Testis (tissue), 3 donors: ENCODE data around the gene CLEC7A. TPM values are rescaled to one million over a fixed set of nuclear protein-coding genes. Genes with fewer than 3 reads are reported as not detected.

Experiments
- DNase-seq: peaks from one replicate; pipeline ENCODE4 v3.0.0-alpha.2; 2019
- H3K27ac ChIP-seq, 2 donors: fragments of 200-600 bp; sonication (generic); one replicate each; pipeline ENCODE4 v1.5.1; 2019
- H3K27me3 ChIP-seq: fragments of 200-600 bp; sonication (generic); one replicate; pipeline ENCODE4 v1.5.1; 2019
- H3K36me3 ChIP-seq: fragments of 200-600 bp; sonication (generic); one replicate; pipeline ENCODE4 v1.5.1; 2017; ENCODE audit warnings: low read depth; ENCODE audit errors: missing control alignments
- H3K4me1 ChIP-seq: fragments of 200-600 bp; sonication (generic); one replicate; pipeline ENCODE4 v1.5.1; 2019
- H3K4me3 ChIP-seq, 2 donors: fragments of 200-600 bp; sonication (generic); one replicate each; pipeline ENCODE4 v1.5.1; 2017 to 2019
- H3K9me3 ChIP-seq: fragments of 200-600 bp; sonication (generic); one replicate; pipeline ENCODE4 v1.5.1; 2017
- POLR2A ChIP-seq: fragments of 450-650 bp; IDR thresholded peaks from one replicate; pipeline ENCODE4 v1.6.1; 2017; ENCODE audit warnings: antibody characterized with exemption, mild to moderate bottlenecking, moderate library complexity
- WGBS, 2 donors: methylation state at CpG; one replicate each; pipeline ENCODE4 v1.1.5; 2018; 5-methylcytosine and 5-hydroxymethylcytosine counted together
- intact Hi-C: fragments of 100-400 bp; cut with DNase I; formaldehyde crosslinking; loops from one replicate; pipeline ENCODE4 v1.15.1; 2023; ENCODE audit warnings: low total_unique reads
- polyA plus RNA-seq: library from polyadenylated mRNA; stranded (reverse); fragments of 350-450 nt; fragmentation: Illumina TruSeq; extraction: RNeasy Lipid Tissue Mini Kit (QIAGEN cat#74804); gene quantifications from one replicate; pipeline ENCODE4 v1.2.3, GENCODE V29; 2014; ENCODE audit warnings: low read depth, low replicate concordance; ENCODE audit not compliant: insufficient read depth
- total RNA-seq, 2 donors: library from RNA; depleted of rRNA; stranded (reverse); fragments of >200 nt; gene quantifications; one replicate each; pipeline ENCODE4 v1.2.3, GENCODE V29; 2016
- TF ChIP-seq, protein P1 (sequence below), 3 experiments: fragments of 450-650 bp in 2 of 3; fragments of 200-600 bp in 1 of 3; sonication (generic) in 1 of 3; IDR thresholded peaks; one replicate each; pipeline ENCODE4 v1.5.1; 2016 to 2019; ENCODE audit warnings: antibody characterized with exemption in 3 of 3, mild to moderate bottlenecking in 2 of 3, moderate library complexity in 1 of 3

The CLEC7A gene
- total and polyA plus RNA-seq, 3 donors from 2014 or later: 1.9 to 4.8 (median 4.4) TPM

GRCh38 chr12:10158406-10158805 lies 28.4 kb upstream of the CLEC7A start:
- intact Hi-C loops: no loop called here
- Histone ChIP-seq H3K36me3 (no peaks in the 10 kb centered on the region), H3K27me3 (no peaks in the 10 kb centered on the region), H3K27ac (no peak overlapping the region), H3K4me1 (peaks cover 4% of the 10 kb centered on the region), H3K4me3 (no peak overlapping the region), H3K9me3 (no peaks in the 10 kb centered on the region)
- no peak for TF ChIP-seq POLR2A
- TF ChIP-seq, protein P1, sequence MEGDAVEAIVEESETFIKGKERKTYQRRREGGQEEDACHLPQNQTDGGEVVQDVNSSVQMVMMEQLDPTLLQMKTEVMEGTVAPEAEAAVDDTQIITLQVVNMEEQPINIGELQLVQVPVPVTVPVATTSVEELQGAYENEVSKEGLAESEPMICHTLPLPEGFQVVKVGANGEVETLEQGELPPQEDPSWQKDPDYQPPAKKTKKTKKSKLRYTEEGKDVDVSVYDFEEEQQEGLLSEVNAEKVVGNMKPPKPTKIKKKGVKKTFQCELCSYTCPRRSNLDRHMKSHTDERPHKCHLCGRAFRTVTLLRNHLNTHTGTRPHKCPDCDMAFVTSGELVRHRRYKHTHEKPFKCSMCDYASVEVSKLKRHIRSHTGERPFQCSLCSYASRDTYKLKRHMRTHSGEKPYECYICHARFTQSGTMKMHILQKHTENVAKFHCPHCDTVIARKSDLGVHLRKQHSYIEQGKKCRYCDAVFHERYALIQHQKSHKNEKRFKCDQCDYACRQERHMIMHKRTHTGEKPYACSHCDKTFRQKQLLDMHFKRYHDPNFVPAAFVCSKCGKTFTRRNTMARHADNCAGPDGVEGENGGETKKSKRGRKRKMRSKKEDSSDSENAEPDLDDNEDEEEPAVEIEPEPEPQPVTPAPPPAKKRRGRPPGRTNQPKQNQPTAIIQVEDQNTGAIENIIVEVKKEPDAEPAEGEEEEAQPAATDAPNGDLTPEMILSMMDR (IDR thresholded peaks at IDR 0.05): no peak
- WGBS, 2 donors: 90 to 92% methylated on average over 2 of the region's 2 CpGs
- DNase-seq: no peak

- Histone ChIP-seq H3K27ac (no peak overlapping the region), H3K9me3 (no peaks in the 10 kb centered on the region), H3K4me1 (peaks cover 8% of the 10 kb centered on the region), H3K4me3 (no peak overlapping the region), H3K36me3 (no peaks in the 10 kb centered on the region), H3K27me3 (no peaks in the 10 kb centered on the region)
- intact Hi-C loops: no loop called here
- DNase-seq: no peak
- 80 to 89% methylated on average over 3 of the region's 3 CpGs for WGBS, 2 donors
- TF ChIP-seq, protein P1 (IDR thresholded peaks at IDR 0.05): no peak
- TF ChIP-seq POLR2A: no peak
Measured at GRCh38 chr12:10155966-10156365, 26.0 kb upstream of the CLEC7A start.

DNA sequence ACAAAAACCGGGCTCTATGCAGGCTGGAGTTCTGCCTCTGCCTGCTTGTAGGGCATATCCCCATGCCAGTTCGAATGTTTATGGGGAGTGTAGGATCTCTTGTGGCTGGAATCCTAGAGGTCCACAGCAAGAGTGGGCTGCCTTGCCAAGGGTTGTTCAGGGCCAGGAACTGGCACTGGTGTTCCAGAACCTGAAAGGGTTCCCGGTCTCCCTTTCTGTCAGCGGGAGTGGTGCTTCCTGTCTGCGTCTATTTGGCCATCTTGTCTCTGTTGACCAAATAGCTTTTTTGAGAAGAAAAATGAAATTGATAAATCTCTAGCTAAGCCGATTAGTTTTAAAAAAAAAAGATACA lies 24.1 kb upstream of the CLEC7A start:
- no peaks in the 10 kb centered on the region for H3K36me3 ChIP-seq
- H3K4me1 ChIP-seq: peaks cover 4% of the 10 kb centered on the region
- no peak for DNase-seq
- WGBS, 2 donors: 21 to 41% methylated on average over 6 of the region's 6 CpGs
- no peaks in the 10 kb centered on the region for H3K9me3 ChIP-seq
- H3K27ac ChIP-seq: peak overlapping the region; percentile 81 to 85
- intact Hi-C loops: no loop called here
- TF ChIP-seq, protein P1 (IDR thresholded peaks at IDR 0.05): no peak
- no peak for TF ChIP-seq POLR2A
- H3K27me3 ChIP-seq: no peaks in the 10 kb centered on the region
- H3K4me3 ChIP-seq: peak overlapping the region; percentile 46 to 60

GRCh38 chr12:10153271-10154144 lies 23.5 kb upstream of the CLEC7A start:
- DNase-seq: peak; percentile 89
- Histone ChIP-seq H3K9me3 (no peaks in the 10 kb centered on the region), H3K36me3 (no peaks in the 10 kb centered on the region), H3K27me3 (no peaks in the 10 kb centered on the region), H3K4me1 (peaks cover 4% of the 10 kb centered on the region), H3K27ac (peak overlapping the region; percentile 81 to 85), H3K4me3 (peak overlapping the region; percentile 46 to 60)
- WGBS, 2 donors: 4 to 6% methylated on average over 29 to 46 of the region's 46 CpGs
- intact Hi-C loops: no loop called here
- no peak for TF ChIP-seq POLR2A
- TF ChIP-seq, protein P1 (IDR thresholded peaks at IDR 0.05): peak; percentile 88 to 89 (median 89)

- WGBS, 2 donors: 68 to 70% methylated on average over 2 of the region's 2 CpGs
- H3K27me3 ChIP-seq: no peaks in the 10 kb centered on the region
- H3K9me3 ChIP-seq: no peaks in the 10 kb centered on the region
- peaks cover 4% of the 10 kb centered on the region for H3K4me1 ChIP-seq
- no peak overlapping the region for H3K27ac ChIP-seq
- DNase-seq: no peak
- TF ChIP-seq, protein P1 (IDR thresholded peaks at IDR 0.05): no peak
- no peak for TF ChIP-seq POLR2A
- H3K4me3 ChIP-seq: no peak overlapping the region
- intact Hi-C loops: no loop called here
- H3K36me3 ChIP-seq: no peaks in the 10 kb centered on the region
Measured at GRCh38 chr12:10151621-10152020, 21.6 kb upstream of the CLEC7A start.
